ENCODE results near the gene FBXW5.

GRCh38 chr9:136974817-136975535 is 30.4 kb upstream of the FBXW5 start:
- no peak for TF ChIP-seq CTCF (conservative IDR thresholded peaks at IDR 0.05)
- TF ChIP-seq EZH2 (IDR thresholded peaks at IDR 0.05; ENCODE audit: low read depth): no peak

Measured in PC-9 (cell line).